HAP-1 (cell line): ENCODE data around the gene SLC47A2.

Source experiments
- DNase-seq, 2 experiments: peaks; one replicate each; pipeline ENCODE4 v3.0.0-alpha.2; 2016 to 2020; ENCODE audit warnings: low spot score in 2 of 2
- H3K27me3 ChIP-seq: fragments of 250-450 bp; sonication (Bioruptor Pico); 2 replicates; pipeline ENCODE4 v1.5.1; 2020; ENCODE audit warnings: low read depth, mild to moderate bottlenecking, moderate library complexity
- H3K36me3 ChIP-seq: fragments of 250-450 bp; sonication (Bioruptor Pico); replicated peaks from 2 replicates; pipeline ENCODE4 v1.5.1; 2020; ENCODE audit warnings: mild to moderate bottlenecking
- H3K4me1 ChIP-seq: fragments of 250-450 bp; sonication (Bioruptor Pico); 2 replicates; pipeline ENCODE4 v1.5.1; 2020; ENCODE audit warnings: mild to moderate bottlenecking
- H3K4me3 ChIP-seq: fragments of 250-450 bp; sonication (Bioruptor Pico); 2 replicates; pipeline ENCODE4 v1.5.1; 2020; ENCODE audit warnings: mild to moderate bottlenecking, moderate library complexity
- H3K9me3 ChIP-seq: fragments of 250-450 bp; sonication (Bioruptor Pico); 2 replicates; pipeline ENCODE4 v1.5.1; 2020; ENCODE audit warnings: mild to moderate bottlenecking, moderate library complexity
- in situ Hi-C: fragments of 300-500 bp; cut with MboI; formaldehyde crosslinking; loops from 3 replicates; pipeline ENCODE4 v1.14.3; 2020; ENCODE audit warnings: low sequenced_read_pairs, inconsistent platforms, mixed read lengths

SLC47A2 gene

DNA sequence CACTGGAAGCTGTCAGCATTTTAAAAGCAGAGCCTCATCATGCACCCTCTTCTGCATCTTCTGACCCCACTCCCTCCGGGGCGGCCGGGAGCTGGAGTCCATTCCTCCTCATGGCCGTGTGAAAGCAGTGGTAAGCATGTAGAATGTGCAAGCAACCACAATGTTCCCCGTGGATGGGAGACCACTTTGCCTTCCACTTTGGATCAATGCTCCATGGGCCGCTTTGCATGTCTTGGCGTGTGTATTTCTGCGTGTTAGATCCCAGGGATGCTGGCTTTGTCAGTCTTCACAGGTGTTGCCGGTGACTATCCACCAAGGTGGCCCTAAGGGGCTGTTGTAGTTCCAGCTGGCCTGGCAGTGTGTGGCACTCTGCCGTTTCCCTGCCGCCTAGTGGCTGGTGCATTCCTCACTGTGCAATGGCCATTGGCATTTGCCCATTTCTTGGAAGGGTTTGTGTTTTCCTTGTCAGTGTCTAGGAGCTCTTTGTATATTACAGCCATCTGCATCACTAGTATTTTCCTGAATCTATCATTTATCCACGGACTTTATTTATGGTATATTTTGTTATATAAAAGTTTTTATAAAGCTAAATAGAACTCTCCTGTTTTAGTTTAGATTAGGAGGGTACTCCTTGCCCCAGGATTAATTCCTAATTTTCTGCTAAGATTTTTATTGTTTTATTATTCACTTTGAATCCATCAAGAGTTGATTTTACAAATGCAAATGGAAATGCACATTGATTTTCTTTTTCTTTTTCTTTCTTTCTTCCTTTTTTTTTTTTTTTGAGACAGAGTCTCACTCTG is 37.5 kb upstream of the SLC47A2 start:
- no peaks in the 10 kb centered on the region for H3K27me3 ChIP-seq
- no peak overlapping the region for H3K4me3 ChIP-seq
- peak in 1 of 2 experiments; percentile 32 for DNase-seq
- H3K36me3 ChIP-seq = no peaks in the 10 kb centered on the region
- in situ Hi-C loops = no loop called here
- no peaks in the 10 kb centered on the region for H3K4me1 ChIP-seq
- H3K9me3 ChIP-seq = no peaks in the 10 kb centered on the region

DNA sequence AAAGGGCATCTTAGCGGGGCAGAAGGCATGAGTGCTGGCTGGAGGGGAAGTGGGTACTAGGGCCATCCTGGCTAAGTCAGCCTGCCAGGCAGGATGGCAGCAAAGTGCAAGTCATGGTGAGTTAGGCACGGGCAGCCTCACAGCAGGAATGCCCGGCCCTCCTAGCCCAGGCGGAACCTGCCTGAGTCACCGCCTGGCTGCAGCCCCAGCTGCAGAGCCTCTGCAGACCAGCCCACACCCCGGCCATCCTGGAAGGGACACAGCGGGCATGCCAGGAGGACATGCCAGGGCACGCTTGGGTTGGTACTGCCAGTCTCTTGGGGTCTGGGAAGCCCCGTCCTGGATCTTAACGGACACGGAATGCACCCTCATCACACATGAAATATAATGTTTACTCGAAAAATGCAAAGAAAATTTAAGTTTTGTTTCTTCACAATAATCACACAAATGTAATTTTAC is 36.7 kb upstream of the SLC47A2 start:
- H3K4me1 ChIP-seq = no peaks in the 10 kb centered on the region

DNA sequence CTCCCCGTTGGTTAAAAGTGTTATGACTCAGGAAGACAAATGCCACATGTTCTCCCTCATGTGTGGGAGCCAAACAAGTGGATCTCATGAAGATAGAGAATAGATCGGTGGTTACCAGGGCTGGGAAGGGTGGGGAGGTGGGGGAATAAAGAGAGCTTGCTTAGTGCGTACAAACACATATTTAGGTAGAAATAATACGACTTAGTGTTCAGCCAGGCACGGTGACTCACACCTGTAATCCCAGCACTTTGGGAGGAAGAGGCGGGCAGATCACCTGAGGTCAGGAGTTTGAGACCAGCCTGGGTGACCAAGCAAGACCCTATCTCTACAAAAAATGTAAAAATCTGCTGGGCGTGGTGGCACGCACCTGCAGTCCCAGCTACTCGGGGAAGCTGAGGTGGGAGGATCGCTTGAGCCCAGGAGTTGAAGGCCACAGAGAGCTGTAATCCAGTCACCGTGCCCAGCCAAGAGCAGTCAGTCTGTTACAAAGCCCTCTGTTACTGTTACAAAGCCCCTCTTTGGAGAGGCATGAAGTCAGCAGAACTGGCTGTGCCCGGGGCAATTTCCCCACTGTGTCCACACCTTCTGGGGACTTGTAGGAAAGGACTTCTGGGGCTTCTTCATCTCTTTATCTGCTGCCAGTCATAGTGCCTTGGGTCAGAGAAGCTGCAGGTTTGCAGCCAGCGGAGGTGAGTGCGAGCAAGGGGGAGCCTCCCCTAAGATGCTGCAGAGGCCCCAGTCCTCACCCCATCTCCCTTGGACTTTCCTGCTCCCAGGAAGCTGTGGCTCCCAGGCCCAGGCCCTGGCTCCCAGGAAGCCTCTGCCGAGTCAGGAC is 36.0 kb upstream of the SLC47A2 start:
- Histone ChIP-seq H3K27me3 (no peaks in the 10 kb centered on the region), H3K4me3 (no peak overlapping the region), H3K9me3 (no peaks in the 10 kb centered on the region), H3K4me1 (no peaks in the 10 kb centered on the region), H3K36me3 (no peaks in the 10 kb centered on the region)
- no peak for DNase-seq
- in situ Hi-C loops = no loop called here

More for the DNA sequence above, 36.7 kb upstream of the SLC47A2 start:
- in situ Hi-C loops = no loop called here
- no peaks in the 10 kb centered on the region for H3K9me3 ChIP-seq
- no peak for DNase-seq
- H3K36me3 ChIP-seq = no peaks in the 10 kb centered on the region
- no peak overlapping the region for H3K4me3 ChIP-seq
- no peaks in the 10 kb centered on the region for H3K27me3 ChIP-seq

DNA sequence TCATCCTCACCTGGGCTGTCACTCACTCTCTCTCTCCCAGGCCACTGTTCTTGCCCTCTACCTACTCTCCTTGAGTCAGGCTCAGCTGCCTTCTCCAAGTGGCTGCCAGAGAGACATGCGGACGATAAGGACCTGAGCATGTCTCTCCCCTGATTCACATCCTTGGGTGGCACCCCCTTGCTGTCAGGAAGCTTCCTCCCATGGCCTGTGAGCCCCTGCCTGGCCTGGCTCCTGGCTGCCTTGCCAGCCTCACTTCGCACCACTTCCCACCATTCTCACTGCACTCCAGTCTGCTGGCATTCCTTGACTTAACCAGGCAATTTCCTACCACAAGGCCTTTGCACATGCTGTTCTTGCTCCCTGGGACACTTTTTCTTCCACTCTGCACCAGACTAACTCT is 34.5 kb upstream of the SLC47A2 start:
- no peaks in the 10 kb centered on the region; the same call in 1 of the 2 replicates for H3K4me1 ChIP-seq
- no peaks in the 10 kb centered on the region for H3K36me3 ChIP-seq
- H3K27me3 ChIP-seq = no peaks in the 10 kb centered on the region
- in situ Hi-C loops = no loop called here
- DNase-seq = no peak
- no peak overlapping the region for H3K4me3 ChIP-seq
- no peaks in the 10 kb centered on the region for H3K9me3 ChIP-seq

DNA sequence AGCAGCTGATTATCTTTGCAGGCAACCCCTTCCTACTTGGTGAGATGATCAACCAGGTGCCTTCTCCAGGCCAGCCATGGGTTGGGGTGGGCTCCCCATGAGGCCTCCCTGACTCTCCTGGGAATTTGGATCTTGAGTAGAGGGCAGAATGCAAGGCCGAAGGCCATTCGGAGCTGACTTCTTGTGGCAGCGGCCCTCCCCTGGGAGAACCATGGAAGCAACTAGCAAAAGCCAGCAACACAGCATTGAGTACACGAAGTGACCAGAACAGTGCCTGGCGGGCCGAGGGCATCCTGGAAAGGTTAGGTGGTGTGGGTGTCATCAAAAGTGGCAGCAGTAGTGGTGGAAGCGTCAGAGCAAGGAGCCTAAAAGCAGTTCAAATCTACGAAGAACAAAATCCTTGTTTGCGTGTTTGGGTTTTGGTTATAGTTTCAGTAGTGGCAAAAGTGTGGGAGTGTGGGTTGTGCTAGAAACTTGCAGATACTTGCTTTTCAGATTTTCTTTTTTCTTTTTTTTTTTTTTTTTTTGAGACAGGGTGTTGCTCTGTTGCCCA is 33.7 kb upstream of the SLC47A2 start:
- Histone ChIP-seq H3K9me3 (no peaks in the 10 kb centered on the region), H3K4me1 (peaks cover 4% of the 10 kb centered on the region), H3K36me3 (no peaks in the 10 kb centered on the region), H3K27me3 (no peaks in the 10 kb centered on the region), H3K4me3 (no peak overlapping the region)
- in situ Hi-C loops = no loop called here
- no peak for DNase-seq

DNA sequence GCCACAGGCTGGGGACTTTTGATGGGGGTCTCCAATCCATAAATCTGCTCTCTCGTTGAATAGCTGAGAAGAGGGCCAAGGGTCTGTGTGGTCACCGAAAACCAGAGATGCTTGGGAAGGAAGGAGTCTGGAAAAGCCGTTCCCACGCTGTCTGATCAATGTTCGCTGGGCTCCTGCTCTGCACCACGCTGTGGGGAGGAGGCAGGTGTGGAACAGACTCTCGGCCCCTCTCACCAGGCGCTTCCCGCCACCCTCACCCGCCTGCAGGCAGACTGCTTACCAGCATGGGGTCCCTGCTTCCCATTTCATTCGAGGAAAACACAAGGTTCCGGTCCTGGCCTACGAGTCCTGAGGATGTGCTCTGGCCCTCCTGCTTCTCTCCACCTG is 32.4 kb upstream of the SLC47A2 start:
- no peaks in the 10 kb centered on the region for H3K9me3 ChIP-seq
- H3K27me3 ChIP-seq = no peaks in the 10 kb centered on the region
- peaks cover 9% of the 10 kb centered on the region for H3K4me1 ChIP-seq
- H3K36me3 ChIP-seq = no peaks in the 10 kb centered on the region
- H3K4me3 ChIP-seq = no peak overlapping the region
- in situ Hi-C loops = no loop called here
- no peak for DNase-seq

DNA sequence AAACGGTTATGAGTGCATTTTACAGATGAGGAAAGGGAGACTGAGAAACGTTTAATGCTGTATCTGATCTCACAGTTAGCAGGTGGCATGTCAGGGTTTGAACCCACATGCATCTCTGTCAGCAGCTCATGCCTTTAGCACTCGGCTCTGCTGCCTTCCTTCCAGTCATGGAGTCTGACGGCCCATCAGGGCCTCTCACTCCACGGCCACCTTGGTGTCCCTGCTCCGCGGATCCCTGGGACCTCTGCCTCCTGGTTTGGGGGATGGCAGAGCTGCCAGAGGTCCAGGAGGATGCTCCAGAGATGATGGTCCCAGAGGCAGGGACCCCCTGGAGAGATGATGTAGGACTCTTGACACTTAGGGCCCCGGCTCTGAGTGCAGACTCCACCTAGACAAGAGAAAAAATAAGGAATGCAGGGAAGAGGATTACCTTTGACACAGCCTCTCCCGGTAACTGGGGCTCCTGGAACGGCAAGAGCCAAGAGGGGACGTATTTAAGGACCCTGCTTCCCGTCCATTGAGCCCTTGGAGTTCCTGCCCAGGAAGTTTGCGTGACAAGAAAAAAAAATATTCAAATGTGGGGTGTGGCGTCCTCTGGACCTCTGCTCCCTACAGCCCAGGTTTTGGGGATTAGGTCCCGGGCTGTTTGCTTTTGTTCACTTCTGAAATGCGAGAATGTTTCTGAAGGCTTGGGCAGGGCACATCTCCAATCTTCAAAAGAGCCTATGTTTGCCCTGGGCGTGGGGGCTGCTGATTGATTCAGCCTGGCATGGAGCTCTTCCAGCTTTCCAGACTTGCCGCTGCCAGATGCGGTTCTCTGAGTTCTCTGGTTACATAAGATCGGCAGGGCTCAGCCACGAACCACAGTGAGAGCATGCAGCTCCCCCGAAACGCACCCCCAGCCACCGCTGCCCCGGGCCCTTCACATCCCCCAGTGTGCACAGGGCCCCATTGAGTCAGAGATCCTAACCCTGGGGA is 31.7 kb upstream of the SLC47A2 start, which contains the start of gene ALDH3A1:
TSS of gene ALDH3A1 (minus strand) at position 470 of the 978 bp plus-strand sequence. CDS start 3,169 bp downstream, outside the sequence.
- Histone ChIP-seq H3K4me1 (peaks cover 9% of the 10 kb centered on the region), H3K9me3 (no peaks in the 10 kb centered on the region), H3K27me3 (no peaks in the 10 kb centered on the region), H3K4me3 (no peak within 1 kb of the TSS), H3K36me3 (no peaks in the 10 kb centered on the region)
- DNase-seq = no peak
- in situ Hi-C loops = no loop called here

DNA sequence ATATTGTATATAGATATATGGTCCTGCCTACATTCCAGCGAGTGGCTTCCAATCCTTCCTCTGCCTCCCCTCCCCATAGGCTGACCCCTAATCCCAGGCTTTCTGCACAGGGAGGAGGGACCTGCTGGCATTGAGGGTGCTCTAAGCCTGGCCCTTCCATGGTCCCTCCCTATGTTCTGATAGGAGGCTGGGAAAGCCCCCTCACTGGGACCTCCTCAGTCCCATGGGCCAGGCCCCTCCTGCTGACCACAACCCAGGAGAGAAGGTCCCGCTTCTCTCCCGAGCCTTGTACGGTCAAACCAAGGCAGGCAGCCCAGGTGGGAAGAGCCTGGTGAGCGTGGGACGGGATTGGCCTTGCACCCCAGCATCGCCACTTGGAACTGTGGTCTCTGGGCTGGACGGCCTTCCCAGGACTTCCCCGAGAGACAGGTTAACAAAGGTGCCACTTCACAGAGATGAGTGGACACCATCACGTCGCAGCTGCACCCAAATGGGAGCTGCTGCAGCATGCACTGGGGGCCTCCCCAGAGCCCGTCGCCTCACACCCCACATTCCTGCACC is 30.9 kb upstream of the SLC47A2 start:
- no peak for DNase-seq
- no peak overlapping the region for H3K4me3 ChIP-seq
- no peaks in the 10 kb centered on the region for H3K9me3 ChIP-seq
- peaks cover 9% of the 10 kb centered on the region for H3K4me1 ChIP-seq
- no peaks in the 10 kb centered on the region for H3K36me3 ChIP-seq
- in situ Hi-C loops = no loop called here
- H3K27me3 ChIP-seq = no peaks in the 10 kb centered on the region

DNA sequence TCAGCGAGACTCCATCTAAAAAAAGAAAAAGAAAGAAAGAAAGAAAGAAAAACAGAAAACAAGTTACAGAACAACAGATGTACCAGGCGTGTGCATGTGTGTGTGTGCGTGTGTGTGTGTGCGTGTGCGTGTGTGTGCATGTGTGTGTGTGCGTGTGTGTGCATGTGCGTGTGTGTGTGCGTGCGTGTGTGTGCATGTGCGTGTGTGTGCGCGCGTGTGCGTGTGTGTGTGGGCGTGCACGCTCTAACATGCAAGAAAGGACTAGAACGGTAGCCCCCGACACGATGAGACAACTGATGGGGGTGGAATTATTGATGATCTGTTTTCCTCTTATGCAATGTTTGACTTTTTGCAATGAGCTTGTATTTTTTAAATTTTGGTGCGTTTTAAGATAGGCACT is 30.1 kb upstream of the SLC47A2 start:
- in situ Hi-C loops = no loop called here
- no peak overlapping the region for H3K4me3 ChIP-seq
- no peaks in the 10 kb centered on the region for H3K9me3 ChIP-seq
- no peak for DNase-seq
- H3K27me3 ChIP-seq = no peaks in the 10 kb centered on the region
- H3K4me1 ChIP-seq = peaks cover 9% of the 10 kb centered on the region
- H3K36me3 ChIP-seq = no peaks in the 10 kb centered on the region

DNA sequence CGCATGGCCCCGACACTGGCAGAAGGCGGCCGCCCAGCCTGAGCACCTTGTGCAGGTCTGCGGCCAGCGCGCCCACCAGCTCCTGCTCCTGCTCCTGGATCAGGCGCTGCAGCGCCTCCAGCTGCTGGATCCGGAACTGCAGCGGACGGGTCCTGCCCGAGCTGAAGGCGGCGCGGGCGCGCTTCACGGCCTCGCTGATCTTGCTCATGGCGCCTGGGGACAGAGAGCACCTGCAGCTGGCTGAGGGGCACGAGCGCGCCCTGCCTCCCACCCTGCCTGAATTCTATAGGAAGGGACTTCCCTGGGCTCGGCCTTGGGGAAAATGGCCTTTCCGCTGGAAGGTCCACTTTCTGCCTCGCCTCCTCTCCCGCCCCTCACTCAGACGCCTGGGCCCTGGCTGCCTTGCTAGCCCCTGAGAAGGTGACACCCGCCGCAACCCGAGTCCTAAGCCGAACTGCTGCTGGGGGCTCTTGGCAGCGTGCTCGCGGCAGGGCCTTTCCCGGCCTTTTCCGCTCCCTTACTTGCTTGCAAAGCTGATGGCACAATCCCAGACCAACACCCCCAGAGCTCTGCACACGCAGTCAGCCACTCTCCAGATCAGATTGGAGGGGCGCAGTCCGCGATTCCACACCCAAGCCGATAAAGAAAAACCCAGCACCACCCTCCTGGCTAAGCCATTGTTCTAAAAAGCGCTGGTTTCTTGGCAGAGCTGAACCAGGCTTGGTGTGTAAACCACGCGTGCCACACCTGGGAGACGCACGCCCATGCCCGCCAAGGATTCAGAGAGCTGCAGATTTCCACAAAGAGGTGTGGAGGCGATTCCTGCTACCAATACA is 28.8 kb upstream of the SLC47A2 start:
- H3K27me3 ChIP-seq = no peaks in the 10 kb centered on the region
- H3K36me3 ChIP-seq = no peaks in the 10 kb centered on the region
- in situ Hi-C loops = no loop called here
- peak; percentile 73 to 97 for DNase-seq
- H3K4me3 ChIP-seq = peak overlapping the region; percentile 18
- H3K4me1 ChIP-seq = peaks cover 9% of the 10 kb centered on the region
- no peaks in the 10 kb centered on the region for H3K9me3 ChIP-seq

DNA sequence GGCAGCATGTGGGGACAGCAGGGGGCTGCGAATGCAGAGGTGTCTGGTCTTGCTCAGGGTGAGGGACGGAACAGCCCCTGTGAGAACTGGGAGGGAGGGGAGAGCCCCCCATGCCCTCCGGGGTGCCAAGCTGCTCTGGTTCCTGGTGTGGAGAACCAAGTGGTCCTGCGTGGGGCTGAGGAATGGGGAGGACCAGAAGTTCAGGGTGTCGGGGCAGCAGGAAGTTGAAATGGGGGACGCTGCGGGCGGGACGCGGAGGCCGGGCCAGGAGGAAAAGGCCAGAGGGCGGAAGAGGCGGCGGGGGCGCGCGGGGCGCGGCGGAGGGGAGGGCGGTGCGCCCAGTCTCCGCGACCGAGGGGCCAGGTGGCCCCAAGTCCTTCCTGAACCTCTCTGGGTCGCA is 28.1 kb upstream of the SLC47A2 start:
- Histone ChIP-seq H3K9me3 (no peaks in the 10 kb centered on the region), H3K27me3 (no peaks in the 10 kb centered on the region), H3K4me1 (peaks cover 9% of the 10 kb centered on the region), H3K4me3 (peak overlapping the region; percentile 18), H3K36me3 (no peaks in the 10 kb centered on the region)
- in situ Hi-C loops = no loop called here
- DNase-seq = no peak
